CD4-positive, alpha-beta T cell treated with Interleukin-15 for 4 hours (primary cell): Measurements from ENCODE around the gene CCDC92.
A peak's percentile ranks its signal among the peaks of the same experiment; 100 is the strongest.

Source experiments
- DNase-seq: peaks from one replicate; pipeline ENCODE4 v3.0.0-alpha.2; 2020; ENCODE audit warnings: low spot score

CCDC92 gene

GRCh38 chr12:123910057-123910456 lies 62.6 kb downstream of the CCDC92 start:
- no peak for DNase-seq

- no peak for DNase-seq
Measured at GRCh38 chr12:123908884-123909725, 63.5 kb downstream of the CCDC92 start.

DNA sequence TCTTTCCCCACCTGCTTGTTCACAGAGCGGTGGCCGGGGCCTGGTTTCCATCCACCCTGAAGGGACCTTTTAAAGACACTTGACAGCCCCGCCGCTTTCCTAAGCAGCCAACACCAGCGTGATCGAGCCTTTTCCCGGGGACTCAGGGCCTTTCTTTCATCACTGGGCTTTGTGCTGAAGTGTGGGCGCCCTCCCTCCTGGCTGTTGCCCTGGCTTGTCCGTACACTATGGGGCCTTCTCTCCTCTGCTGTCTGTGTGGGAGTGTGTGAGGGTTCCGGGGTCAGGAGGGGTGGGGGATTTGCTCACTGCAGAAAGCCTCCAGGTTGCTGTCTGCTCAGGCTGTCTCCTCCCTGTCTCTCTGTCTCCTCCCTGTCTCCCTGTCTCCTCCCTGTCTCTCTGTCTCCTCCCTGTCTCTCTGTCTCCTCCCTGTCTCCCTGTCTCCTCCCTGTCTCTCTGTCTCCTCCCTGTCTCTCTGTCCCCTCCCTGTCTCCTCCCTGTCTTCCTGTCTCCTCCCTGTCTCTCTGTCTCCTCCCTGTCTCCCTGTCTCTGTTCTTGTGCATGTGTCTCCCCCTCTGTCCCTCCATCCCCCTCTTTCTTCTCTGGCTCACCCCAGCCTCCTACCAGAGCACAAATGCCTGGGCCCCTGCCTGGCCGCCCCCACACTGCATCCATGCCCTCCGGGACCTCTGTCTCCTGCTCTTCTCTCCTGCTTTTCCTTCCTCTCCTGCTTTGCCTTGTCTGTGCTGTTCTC lies 64.7 kb downstream of the CCDC92 start:
- no peak for DNase-seq

GRCh38 chr12:123906711-123907420 lies 65.8 kb downstream of the CCDC92 start:
- DNase-seq = no peak

GRCh38 chr12:123905319-123905925 lies 67.2 kb downstream of the CCDC92 start:
- peak; percentile 73 for DNase-seq

DNA sequence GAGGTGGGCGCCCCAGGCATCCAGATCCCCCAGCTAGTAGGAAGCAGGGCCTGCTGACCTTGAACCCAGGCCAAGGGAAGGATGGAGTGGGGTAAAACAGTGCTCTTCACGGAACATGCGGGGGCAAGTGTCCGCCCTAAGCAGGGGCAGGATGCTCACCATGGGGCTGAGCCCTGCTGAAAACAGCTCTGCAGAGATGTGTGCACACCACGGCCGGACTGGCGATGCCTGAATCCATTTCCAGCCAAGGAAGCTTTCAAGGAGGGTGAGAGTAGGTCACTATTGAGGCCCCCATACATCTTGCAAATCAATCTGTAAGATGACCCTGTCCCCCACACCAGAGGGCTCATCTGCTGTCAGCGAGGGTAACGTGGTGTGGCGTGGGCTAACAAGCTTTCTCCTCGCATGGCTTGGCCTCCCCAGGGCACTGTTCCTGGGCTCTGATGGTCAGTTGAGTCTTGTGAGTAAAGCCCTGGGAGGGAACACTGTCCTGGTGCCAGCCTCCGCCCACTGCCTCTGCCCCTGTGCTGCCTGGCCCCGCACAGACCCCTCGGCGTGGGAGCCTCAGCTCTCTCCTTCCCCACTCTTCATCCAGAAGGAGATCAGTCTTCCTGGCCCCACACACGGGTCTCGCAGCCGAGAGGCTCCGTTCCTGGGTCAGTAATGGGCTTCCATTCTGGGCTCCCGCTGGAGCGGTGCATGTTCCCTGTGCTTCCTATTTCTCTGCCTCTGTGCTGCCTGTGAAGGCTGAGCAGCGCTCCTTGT lies 69.1 kb downstream of the CCDC92 start:
- DNase-seq = no peak

GRCh38 chr12:123902821-123903220 lies 69.8 kb downstream of the CCDC92 start:
- no peak for DNase-seq

GRCh38 chr12:123900871-123901376 lies 71.7 kb downstream of the CCDC92 start:
- no peak for DNase-seq

- no peak for DNase-seq
Measured at GRCh38 chr12:123899368-123899767, 73.3 kb downstream of the CCDC92 start.

DNA sequence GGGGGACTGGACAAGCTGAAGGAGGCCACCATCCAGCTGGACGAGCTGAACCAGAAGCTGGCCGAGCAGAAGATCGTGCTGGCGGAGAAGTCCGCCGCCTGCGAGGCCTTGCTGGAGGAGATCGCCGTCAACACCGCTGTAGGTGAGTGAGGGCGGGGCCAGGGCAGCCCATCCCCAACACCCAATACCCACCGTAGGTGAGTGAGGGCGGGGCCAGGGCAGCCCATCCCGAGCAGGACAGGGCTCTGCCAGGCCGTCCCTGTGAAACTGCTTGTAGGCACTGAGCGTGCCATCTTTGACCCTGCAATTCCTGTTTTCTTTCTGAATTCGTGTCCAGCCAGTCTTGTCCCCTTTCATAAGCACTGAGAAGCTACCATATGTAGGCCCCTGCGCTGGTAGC lies 74.0 kb downstream of the CCDC92 start:
- DNase-seq = no peak

- DNase-seq = no peak
Measured at GRCh38 chr12:123897221-123897620, 75.4 kb downstream of the CCDC92 start.

DNA sequence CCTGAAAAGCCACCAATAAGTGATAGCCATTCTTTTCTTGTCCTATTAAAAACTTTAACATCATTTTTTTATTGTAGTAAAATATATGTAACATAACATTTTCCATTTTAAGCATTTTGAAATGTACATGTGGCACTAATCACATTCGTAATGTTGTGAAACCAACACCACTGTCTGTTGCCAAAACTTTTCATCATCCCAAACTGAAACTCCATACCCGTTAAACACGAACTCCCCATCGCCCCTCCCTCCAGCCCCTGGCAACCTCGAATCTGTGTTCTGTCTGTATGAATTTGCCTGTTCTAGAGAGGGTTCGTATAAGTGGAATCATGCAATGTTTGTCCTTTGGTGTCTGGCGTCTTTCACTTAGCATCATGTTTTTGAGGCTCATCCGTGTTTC lies 75.9 kb downstream of the CCDC92 start:
- no peak for DNase-seq

GRCh38 chr12:123895451-123895850 lies 77.2 kb downstream of the CCDC92 start:
- no peak for DNase-seq

DNA sequence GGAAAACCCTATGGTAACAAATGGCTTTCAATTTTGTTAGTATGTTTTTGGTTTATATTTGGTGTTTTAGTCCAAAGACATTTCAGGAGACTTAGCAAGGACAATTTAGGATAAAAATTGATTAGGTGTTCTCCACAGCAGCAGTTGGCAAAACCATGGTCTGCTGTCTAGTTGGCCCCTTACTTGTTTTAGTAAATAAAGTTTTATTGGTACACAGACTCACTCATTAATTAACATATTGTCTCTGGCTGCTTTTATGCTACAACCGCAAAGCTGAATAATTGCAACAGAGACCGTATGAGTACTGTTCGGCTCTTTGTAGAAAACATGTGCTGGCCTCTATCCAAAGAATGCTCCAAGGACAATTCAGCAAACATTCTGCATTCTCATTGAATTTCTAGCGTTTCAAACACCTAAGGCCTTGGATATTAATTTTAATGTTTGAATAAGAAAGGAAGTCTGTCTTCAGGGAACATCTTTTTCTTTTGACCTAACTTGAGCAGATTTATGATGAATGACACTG lies 77.7 kb downstream of the CCDC92 start:
- DNase-seq = no peak

- no peak for DNase-seq
Measured at GRCh38 chr12:123893276-123893675, 79.4 kb downstream of the CCDC92 start.

GRCh38 chr12:123892853-123893252 lies 79.8 kb downstream of the CCDC92 start:
- DNase-seq = no peak

- no peak for DNase-seq
Measured at GRCh38 chr12:123892180-123892559, 80.5 kb downstream of the CCDC92 start.

- no peak for DNase-seq
Measured at GRCh38 chr12:123891516-123892179, 81.0 kb downstream of the CCDC92 start.

DNA sequence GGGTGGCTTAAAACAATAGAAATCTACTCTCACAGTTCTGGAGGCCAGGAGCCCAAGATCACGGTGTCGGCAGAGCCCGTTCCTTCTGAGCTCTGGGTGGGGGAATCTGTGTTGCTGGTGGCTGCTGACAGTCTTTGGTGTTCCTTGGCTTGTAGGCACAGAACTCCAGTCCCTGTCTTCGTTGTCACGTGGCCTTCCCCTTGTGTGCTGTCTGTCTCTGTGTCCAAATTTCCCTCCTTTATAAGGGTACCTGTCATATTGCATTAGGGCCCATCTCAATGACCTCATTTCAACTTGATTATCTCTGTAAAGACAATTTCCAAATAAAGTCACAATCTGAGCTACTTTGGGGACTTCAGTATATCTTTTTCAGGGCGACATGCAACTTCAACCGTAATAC lies 81.6 kb downstream of the CCDC92 start:
- DNase-seq = no peak

DNA sequence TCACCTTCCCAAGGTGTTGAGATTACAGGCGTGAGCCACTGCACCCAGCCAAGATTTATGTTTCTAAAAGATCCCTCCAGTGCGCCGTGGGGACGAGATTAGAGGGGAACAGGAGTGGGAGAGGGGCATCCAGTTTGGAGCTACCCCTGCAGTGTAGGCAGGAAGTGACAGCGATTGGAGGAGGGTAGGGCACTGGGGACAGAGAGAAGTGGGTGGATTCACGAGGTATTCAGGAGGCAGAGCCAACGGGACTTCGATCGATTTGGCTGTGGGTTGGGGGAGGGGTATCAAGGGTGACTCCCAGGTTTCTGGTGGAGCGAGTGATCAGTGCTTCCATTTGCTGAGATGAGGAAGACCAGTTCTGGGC lies 82.1 kb downstream of the CCDC92 start:
- no peak for DNase-seq
